ENCODE measurements around the gene SGCB.

Gene SGCB

GRCh38 chr4:52058275-52058674, 20.2 kb upstream of the SGCB start:
- no peak overlapping the region for H3K9ac ChIP-seq (ENCODE audit: low read depth, low read length, poor library complexity)

GRCh38 chr4:52057196-52057595, 19.1 kb upstream of the SGCB start:
- Histone ChIP-seq H2BK120ac (ENCODE audit: low read depth, low read length) (no peak overlapping the region), H3K4me1 (ENCODE audit: control insufficient read depth in 2 of 2, insufficient read depth in 1 of 2, low read depth in 1 of 2, low read length in 2 of 2) (peaks cover under 1 to 1% of the 10 kb centered on the region in 2 donors), H2BK12ac (ENCODE audit: low read length) (no peak overlapping the region), H2BK15ac (ENCODE audit: low read length) (no peak overlapping the region), H3K4ac (ENCODE audit: low read length) (no peak overlapping the region), H2BK5ac (ENCODE audit: low read length) (no peak overlapping the region), H3K27me3 (ENCODE audit: control insufficient read depth in 3 of 3, insufficient read depth in 3 of 3, low read depth in 1 of 3, low read length in 3 of 3) (peaks cover 0 to 17% (median 0%) of the 10 kb centered on the region in 3 experiments), H3K14ac (ENCODE audit: low read length) (no peak overlapping the region), H3K4me3 (ENCODE audit: low read length in 2 of 2) (no peak overlapping the region), H3K23ac (ENCODE audit: low read depth, low read length, poor library complexity) (no peak overlapping the region), H3K79me1 (ENCODE audit: low read depth, low read length) (no peaks in the 10 kb centered on the region), H3K9ac (ENCODE audit: low read depth, low read length, poor library complexity) (no peak overlapping the region), H4K91ac (ENCODE audit: low read depth, low read length, poor library complexity) (no peak overlapping the region), H2AFZ (ENCODE audit: low read length) (no peak overlapping the region), H4K8ac (ENCODE audit: low read depth, low read length) (no peak overlapping the region), H3K4me2 (ENCODE audit: insufficient read depth, low read length, poor library complexity, severe bottlenecking) (no peak overlapping the region), H3K36me3 (replicated peaks in 1 of 2; ENCODE audit: control insufficient read depth in 2 of 2, insufficient read depth in 2 of 2, low read length in 2 of 2) (no peaks in the 10 kb centered on the region), H3K9me3 (replicated peaks in 1 of 2; ENCODE audit: control insufficient read depth in 2 of 2, insufficient read depth in 1 of 2, low read depth in 1 of 2, low read length in 2 of 2) (peaks cover 0 to 3% of the 10 kb centered on the region in 2 donors), H2AK5ac (ENCODE audit: low read depth, low read length) (no peak overlapping the region), H3K27ac (replicated peaks; ENCODE audit: low read length) (no peak overlapping the region), H3K18ac (ENCODE audit: low read length) (no peak overlapping the region)
- no peak for DNase-seq (ENCODE audit: low spot score)

More at GRCh38 chr4:52058275-52058674, 20.2 kb upstream of the SGCB start:
- Histone ChIP-seq H3K18ac (ENCODE audit: low read length) (no peak overlapping the region), H3K4me2 (ENCODE audit: insufficient read depth, low read length, poor library complexity, severe bottlenecking) (no peak overlapping the region), H3K27me3 (ENCODE audit: control insufficient read depth in 3 of 3, insufficient read depth in 3 of 3, low read depth in 1 of 3, low read length in 3 of 3) (peaks cover 0 to 11% (median 0%) of the 10 kb centered on the region in 3 experiments), H3K14ac (ENCODE audit: low read length) (no peak overlapping the region), H2AFZ (ENCODE audit: low read length) (no peak overlapping the region), H3K9me3 (replicated peaks in 1 of 2; ENCODE audit: control insufficient read depth in 2 of 2, insufficient read depth in 1 of 2, low read depth in 1 of 2, low read length in 2 of 2) (peaks cover 0 to under 1% of the 10 kb centered on the region in 2 donors), H2BK15ac (ENCODE audit: low read length) (no peak overlapping the region), H3K36me3 (replicated peaks in 1 of 2; ENCODE audit: control insufficient read depth in 2 of 2, insufficient read depth in 2 of 2, low read length in 2 of 2) (no peaks in the 10 kb centered on the region), H3K4me1 (ENCODE audit: control insufficient read depth in 2 of 2, insufficient read depth in 1 of 2, low read depth in 1 of 2, low read length in 2 of 2) (no peaks in the 10 kb centered on the region), H3K27ac (replicated peaks; ENCODE audit: low read length) (no peak overlapping the region), H3K4ac (ENCODE audit: low read length) (no peak overlapping the region), H3K79me1 (ENCODE audit: low read depth, low read length) (no peaks in the 10 kb centered on the region), H2BK5ac (ENCODE audit: low read length) (no peak overlapping the region), H3K23ac (ENCODE audit: low read depth, low read length, poor library complexity) (no peak overlapping the region), H2BK120ac (ENCODE audit: low read depth, low read length) (no peak overlapping the region), H4K91ac (ENCODE audit: low read depth, low read length, poor library complexity) (no peak overlapping the region), H4K8ac (ENCODE audit: low read depth, low read length) (no peak overlapping the region), H2BK12ac (ENCODE audit: low read length) (no peak overlapping the region), H2AK5ac (ENCODE audit: low read depth, low read length) (no peak overlapping the region), H3K4me3 (ENCODE audit: low read length in 2 of 2) (no peak overlapping the region)
- no peak for DNase-seq (ENCODE audit: low spot score)
- WGBS, 2 donors (ENCODE audit: extremely low coverage in 2 of 2, insufficient read length in 2 of 2, insufficient replicate concordance in 1 of 2): no CpG with 5 or more reads among the region's 1 CpG

GRCh38 chr4:52054254-52054653, 16.2 kb upstream of the SGCB start:
- Histone ChIP-seq H3K36me3 (replicated peaks in 1 of 2; ENCODE audit: control insufficient read depth in 2 of 2, insufficient read depth in 2 of 2, low read length in 2 of 2) (no peaks in the 10 kb centered on the region), H2AFZ (ENCODE audit: low read length) (no peak overlapping the region), H4K8ac (ENCODE audit: low read depth, low read length) (no peak overlapping the region), H3K4ac (ENCODE audit: low read length) (no peak overlapping the region), H3K79me1 (ENCODE audit: low read depth, low read length) (no peaks in the 10 kb centered on the region), H3K4me2 (ENCODE audit: insufficient read depth, low read length, poor library complexity, severe bottlenecking) (no peak overlapping the region), H2BK120ac (ENCODE audit: low read depth, low read length) (no peak overlapping the region), H3K4me1 (ENCODE audit: control insufficient read depth in 2 of 2, insufficient read depth in 1 of 2, low read depth in 1 of 2, low read length in 2 of 2) (peaks cover 2 to 3% of the 10 kb centered on the region in 2 donors), H2AK5ac (ENCODE audit: low read depth, low read length) (no peak overlapping the region), H3K9me3 (replicated peaks in 1 of 2; ENCODE audit: control insufficient read depth in 2 of 2, insufficient read depth in 1 of 2, low read depth in 1 of 2, low read length in 2 of 2) (peaks cover 0 to 10% of the 10 kb centered on the region in 2 donors), H2BK15ac (ENCODE audit: low read length) (no peak overlapping the region), H3K9ac (ENCODE audit: low read depth, low read length, poor library complexity) (no peak overlapping the region), H3K27me3 (ENCODE audit: control insufficient read depth in 3 of 3, insufficient read depth in 3 of 3, low read depth in 1 of 3, low read length in 3 of 3) (peaks cover 0 to 36% (median 7%) of the 10 kb centered on the region in 3 experiments), H3K14ac (ENCODE audit: low read length) (no peak overlapping the region), H3K23ac (ENCODE audit: low read depth, low read length, poor library complexity) (no peak overlapping the region), H3K18ac (ENCODE audit: low read length) (no peak overlapping the region), H3K27ac (replicated peaks; ENCODE audit: low read length) (no peak overlapping the region), H3K4me3 (ENCODE audit: low read length in 2 of 2) (no peak overlapping the region), H4K91ac (ENCODE audit: low read depth, low read length, poor library complexity) (no peak overlapping the region), H2BK5ac (ENCODE audit: low read length) (no peak overlapping the region), H2BK12ac (ENCODE audit: low read length) (no peak overlapping the region)
- no peak for DNase-seq (ENCODE audit: low spot score)
- no CpG with 5 or more reads among the region's 3 CpGs for WGBS, 2 donors (ENCODE audit: extremely low coverage in 2 of 2, insufficient read length in 2 of 2, insufficient replicate concordance in 1 of 2)

GRCh38 chr4:52052475-52052780, 14.3 kb upstream of the SGCB start:
- H4K8ac ChIP-seq (ENCODE audit: low read depth, low read length): no peak overlapping the region

More at GRCh38 chr4:52052475-52052780, 14.3 kb upstream of the SGCB start:
- Histone ChIP-seq H2BK5ac (ENCODE audit: low read length) (no peak overlapping the region), H3K79me1 (ENCODE audit: low read depth, low read length) (no peaks in the 10 kb centered on the region), H2BK120ac (ENCODE audit: low read depth, low read length) (no peak overlapping the region), H3K18ac (ENCODE audit: low read length) (no peak overlapping the region), H3K27ac (replicated peaks; ENCODE audit: low read length) (no peak overlapping the region), H3K4me3 (ENCODE audit: low read length in 2 of 2) (peak overlapping the region in 1 of 2 donors; percentile 47), H3K4me2 (ENCODE audit: insufficient read depth, low read length, poor library complexity, severe bottlenecking) (peak overlapping the region; percentile 55), H2AFZ (ENCODE audit: low read length) (peak overlapping the region; percentile 79), H4K91ac (ENCODE audit: low read depth, low read length, poor library complexity) (no peak overlapping the region), H2BK12ac (ENCODE audit: low read length) (no peak overlapping the region), H3K4ac (ENCODE audit: low read length) (no peak overlapping the region), H3K27me3 (ENCODE audit: control insufficient read depth in 3 of 3, insufficient read depth in 3 of 3, low read depth in 1 of 3, low read length in 3 of 3) (peaks cover 0 to 38% (median 7%) of the 10 kb centered on the region in 3 experiments), H3K23ac (ENCODE audit: low read depth, low read length, poor library complexity) (no peak overlapping the region), H3K9ac (ENCODE audit: low read depth, low read length, poor library complexity) (no peak overlapping the region), H2BK15ac (ENCODE audit: low read length) (no peak overlapping the region), H3K36me3 (replicated peaks in 1 of 2; ENCODE audit: control insufficient read depth in 2 of 2, insufficient read depth in 2 of 2, low read length in 2 of 2) (no peaks in the 10 kb centered on the region), H3K9me3 (replicated peaks in 1 of 2; ENCODE audit: control insufficient read depth in 2 of 2, insufficient read depth in 1 of 2, low read depth in 1 of 2, low read length in 2 of 2) (peaks cover 0 to 10% of the 10 kb centered on the region in 2 donors), H3K4me1 (ENCODE audit: control insufficient read depth in 2 of 2, insufficient read depth in 1 of 2, low read depth in 1 of 2, low read length in 2 of 2) (peaks cover 2 to 3% of the 10 kb centered on the region in 2 donors), H3K14ac (ENCODE audit: low read length) (no peak overlapping the region), H2AK5ac (ENCODE audit: low read depth, low read length) (no peak overlapping the region)
- no CpG with 5 or more reads among the region's 7 CpGs for WGBS, 2 donors (ENCODE audit: extremely low coverage in 2 of 2, insufficient read length in 2 of 2, insufficient replicate concordance in 1 of 2)
- no peak for DNase-seq (ENCODE audit: low spot score)

All from neuronal stem cell (in vitro differentiated cells).